Esophagus mucosa (tissue), 1 donor: ENCODE data around the gene MYLK. TPM values are rescaled to one million over a fixed set of nuclear protein-coding genes. Genes with fewer than 3 reads are reported as not detected.

Source experiments
- ATAC-seq: fragments of 200-7000 bp; cut with Tn5 transposase; one replicate; pipeline ENCODE4 v1.9.1; 2020
- total RNA-seq: library from RNA; stranded (reverse); gene quantifications from one replicate; pipeline ENCODE4 v1.2.4, GENCODE V29; 2023
- donor health status: DM: yes; HTN: yes; CAD: no.

The MYLK gene
- total RNA-seq, 1 donor from 2014 or later: 16.6 TPM

DNA sequence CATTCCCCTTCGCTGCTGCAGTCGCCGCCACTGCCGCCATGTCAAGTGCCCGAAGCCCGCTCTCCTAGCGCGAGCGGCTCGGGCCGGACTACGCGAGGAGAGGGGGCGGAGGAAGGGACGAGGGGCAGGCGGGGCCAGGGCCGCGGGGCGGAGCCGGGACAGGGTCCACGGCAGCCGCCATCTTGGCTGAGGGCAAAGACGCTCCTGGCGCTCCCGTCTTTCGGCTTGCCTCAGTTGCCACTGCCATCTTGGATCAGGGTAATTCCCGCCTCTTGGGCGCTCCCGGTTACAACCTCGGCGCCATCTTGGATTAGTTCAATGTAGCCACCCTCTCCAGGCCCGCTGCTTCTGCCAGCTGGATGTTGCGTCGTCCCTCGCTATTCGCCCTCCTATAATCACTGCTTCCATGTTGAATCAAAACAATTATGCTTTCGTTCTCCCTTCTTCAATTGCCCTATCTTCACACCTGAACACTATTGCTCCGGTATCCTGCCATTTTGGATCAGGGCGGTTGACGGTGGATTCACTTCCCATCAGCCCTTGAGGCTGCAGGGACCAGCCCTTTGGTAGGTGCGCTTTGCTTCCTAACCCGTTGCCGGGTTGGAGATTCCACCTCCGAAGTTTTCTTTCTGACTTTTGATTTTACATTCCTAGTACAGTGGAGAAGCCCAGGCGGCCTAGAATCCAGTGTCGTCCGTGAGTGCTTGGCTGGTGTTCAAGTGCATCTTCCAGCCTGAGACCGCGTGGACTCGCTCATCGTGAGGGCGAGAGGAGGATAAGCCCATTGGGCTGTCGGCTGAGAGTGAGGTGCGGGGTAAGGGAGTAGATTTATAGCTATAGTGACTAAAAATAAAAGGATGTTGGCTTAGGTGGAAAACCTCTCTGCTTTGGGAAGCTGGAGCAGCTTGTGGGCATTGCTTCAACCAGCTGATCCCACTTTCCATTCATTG is 298.9 kb downstream of the MYLK start, which contains the start of gene HACD2:
Gene HACD2, minus strand, starts transcription at position 66 of the 950 bp plus-strand sequence. Its CDS starts 26 bp downstream, at position 40.
- ATAC-seq: peak; percentile 98

DNA sequence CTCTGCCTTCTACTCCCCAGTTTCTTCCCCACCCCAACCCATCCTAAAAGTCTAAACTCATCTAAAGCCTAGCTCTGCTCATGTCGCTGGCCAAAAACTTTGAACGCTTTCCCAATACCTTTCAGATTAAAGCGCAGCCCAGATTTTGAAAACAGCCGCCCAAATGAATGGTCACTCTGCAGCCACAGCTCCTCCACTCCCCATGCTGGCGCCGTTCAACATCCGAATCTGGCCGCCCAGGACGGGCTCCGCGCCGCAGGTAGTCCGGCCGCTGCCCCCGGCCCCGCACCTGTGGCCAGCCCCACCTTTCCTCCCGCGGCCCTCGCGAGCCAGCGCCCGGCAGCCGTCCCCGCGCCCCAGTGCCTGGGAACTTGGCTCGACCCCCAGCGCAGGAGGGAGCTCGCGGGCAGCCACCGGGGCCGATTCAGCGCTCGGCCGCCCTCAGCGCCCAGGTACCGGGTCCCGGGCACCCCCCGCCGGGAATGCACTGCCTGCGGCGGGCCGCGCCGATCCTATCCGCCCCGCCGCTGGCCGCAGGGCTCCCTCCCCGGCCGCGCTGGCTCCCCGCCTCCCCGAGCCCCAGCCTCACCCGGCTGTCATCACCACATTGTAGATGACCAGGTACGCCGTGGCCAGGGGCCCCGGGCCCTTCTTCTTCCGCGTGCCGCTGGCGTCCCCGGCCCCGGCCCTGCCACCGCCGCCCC is 299.7 kb downstream of the MYLK start:
- peak; percentile 52 for ATAC-seq

- no peak for ATAC-seq
Measured at GRCh38 chr3:123583561-123583960, 300.6 kb downstream of the MYLK start.

- no peak for ATAC-seq
Measured at GRCh38 chr3:123582315-123582714, 301.8 kb downstream of the MYLK start.

DNA sequence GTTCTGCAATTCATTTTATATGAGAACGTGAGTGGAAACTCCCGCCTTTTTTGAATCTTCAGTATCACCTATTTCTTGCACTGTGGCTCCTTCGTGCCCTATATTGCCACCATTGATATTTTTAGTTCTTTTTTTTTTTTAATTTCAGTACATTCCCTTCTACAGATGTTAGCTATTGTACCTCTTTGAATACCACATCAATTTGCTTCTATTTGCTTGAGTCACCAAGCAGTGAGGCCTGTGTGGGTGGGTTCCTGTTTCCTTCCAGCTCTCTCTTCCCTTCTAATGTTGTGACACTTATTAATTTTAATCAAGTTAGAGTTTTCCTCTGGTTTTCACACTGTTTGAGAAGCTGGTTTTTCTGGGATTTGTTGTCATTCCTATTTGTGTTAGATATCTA is 308.0 kb downstream of the MYLK start:
- no peak for ATAC-seq

DNA sequence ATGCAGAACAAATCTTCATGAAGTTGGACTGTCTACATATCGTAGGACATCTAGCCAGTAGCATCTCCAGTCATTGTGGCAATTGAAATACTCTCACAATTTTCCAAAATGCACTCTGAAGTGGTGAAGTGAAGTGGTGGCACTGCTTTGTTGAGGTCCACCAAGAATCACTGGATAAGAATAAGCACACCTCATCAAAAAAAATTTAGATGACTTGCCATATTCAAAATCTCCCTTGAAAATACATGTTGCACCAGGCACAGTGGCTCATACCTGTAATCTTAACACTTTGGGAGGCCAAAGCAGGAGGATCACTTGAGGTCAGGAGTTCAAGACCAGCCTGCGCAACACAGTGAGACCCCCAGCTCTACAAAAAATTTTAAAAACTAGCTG is 312.2 kb downstream of the MYLK start:
- ATAC-seq: no peak

GRCh38 chr3:123571264-123571972 is 312.7 kb downstream of the MYLK start:
- ATAC-seq: no peak

DNA sequence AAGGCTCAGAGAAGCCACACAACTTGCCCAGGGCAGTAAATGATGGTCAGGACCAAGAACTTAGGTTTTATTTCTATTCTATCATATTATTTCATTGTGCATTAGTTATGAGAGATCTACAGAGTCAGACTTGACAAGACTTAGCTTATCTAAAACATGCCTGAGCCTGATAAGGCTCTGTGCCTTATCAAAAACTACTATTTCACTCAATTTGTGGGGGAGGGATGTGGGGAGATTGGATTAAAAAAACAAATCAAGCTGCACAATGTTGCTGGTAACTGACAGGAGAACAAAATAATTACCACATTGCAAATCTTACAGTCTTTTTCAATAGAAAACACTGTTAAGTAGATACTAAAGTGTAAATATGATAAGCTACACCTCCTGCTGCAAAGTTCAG is 315.3 kb downstream of the MYLK start:
- no peak for ATAC-seq

DNA sequence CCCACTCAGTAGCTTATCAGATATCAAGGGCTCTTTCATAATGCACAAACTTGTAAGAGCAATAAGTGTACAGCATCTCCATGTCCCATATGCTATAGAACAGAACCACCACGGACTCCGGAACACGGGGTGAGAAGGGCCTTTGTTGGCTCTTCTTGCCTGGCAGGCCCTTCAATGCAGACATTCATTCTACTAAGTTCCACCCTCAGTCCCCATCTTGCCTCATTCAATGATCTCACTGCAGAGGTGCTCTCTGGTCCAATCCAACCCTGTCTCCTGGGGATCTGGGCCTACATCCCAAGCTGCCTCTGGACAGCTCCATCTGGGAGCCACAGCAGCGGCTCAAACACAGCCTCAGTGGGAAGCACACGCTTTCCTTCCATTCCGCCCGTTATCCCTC is 316.1 kb downstream of the MYLK start:
- ATAC-seq: no peak

DNA sequence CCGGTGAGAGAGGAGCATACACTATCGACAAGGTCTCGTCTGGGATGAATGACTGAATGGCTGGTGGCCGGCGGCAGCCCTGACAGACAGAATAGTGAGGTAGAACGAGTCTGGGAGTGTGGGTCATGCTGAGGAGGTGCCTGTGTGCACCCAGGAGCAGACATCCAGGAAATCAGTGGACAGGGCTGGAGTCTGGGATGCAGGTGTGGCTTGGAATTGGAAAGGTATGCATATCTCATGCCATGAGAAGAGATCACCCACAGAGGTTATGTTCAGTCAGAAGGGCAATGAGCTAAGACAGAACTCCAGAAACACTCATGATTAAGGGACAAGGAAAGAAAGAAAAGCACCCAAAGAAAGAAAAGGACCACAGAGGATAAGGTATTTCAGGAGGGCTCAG is 320.1 kb downstream of the MYLK start:
- no peak for ATAC-seq

DNA sequence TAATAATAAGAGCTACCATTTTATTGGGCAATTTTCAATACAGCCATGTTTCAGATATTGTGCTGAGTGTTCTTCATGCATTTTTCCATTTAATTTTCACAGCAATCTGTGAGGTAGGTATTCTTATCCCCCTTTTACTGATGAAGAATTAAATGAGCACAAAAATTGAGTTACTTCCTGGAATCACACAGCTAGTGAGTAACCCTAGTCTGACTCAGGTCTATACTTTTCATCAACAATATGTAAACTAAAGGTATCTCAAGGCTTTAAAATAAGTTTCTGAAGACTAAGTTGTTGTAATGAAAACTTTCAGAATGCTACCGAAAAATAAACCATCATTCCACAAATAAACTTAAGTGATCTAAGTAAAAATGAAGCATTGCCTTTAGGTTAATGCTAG is 321.6 kb downstream of the MYLK start:
- no peak for ATAC-seq

DNA sequence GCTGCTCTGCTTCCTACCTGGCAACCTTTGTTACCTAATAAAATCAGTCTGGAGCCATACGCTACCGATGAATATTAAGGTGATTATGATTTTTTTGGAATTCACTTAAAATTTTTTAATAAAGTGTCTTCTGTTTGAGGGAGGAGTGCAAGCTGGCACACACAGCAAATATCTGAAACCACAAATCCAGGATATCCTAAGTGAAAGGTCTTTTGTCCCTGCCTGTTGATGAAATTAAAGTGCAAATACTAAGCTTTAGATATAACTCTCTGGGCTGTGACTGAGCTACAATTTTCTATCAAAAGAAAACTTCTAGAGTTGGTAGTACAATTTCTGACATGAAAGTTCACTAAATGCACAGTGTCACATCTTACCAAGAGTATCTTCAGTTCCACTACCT is 322.9 kb downstream of the MYLK start:
- ATAC-seq: no peak

Other genes starting within 250 kb of the MYLK start
- gene CCDC14, start 76.9 kb upstream of the MYLK start, total RNA-seq: 11.8 TPM
- not detected for gene ROPN1, start 107.8 kb upstream of the MYLK start, total RNA-seq
- 22.0 TPM for gene KALRN, start 149.0 kb upstream of the MYLK start, total RNA-seq